Esophagus muscularis mucosa (tissue), 4 donors: ENCODE data around the gene KLHDC1. TPM values are rescaled to one million over a fixed set of nuclear protein-coding genes. Genes with fewer than 3 reads are reported as not detected.
A peak's percentile ranks its signal among the peaks of the same experiment; 100 is the strongest.
"Not testable (repeated sequence)": the region's sequence is repeated elsewhere in the genome, so short reads cannot be mapped to it uniquely, and the experiment has no call there.

Experiments
- DNase-seq: peaks from one replicate; pipeline ENCODE4 v3.0.0-alpha.2; 2017; ENCODE audit errors: extremely low spot score
- H3K27ac ChIP-seq, 4 donors: fragments of 200-600 bp; sonication (generic); replicated peaks in 1 of 4; 1 replicate in 3 of 4; 2 replicates in 1 of 4; pipeline ENCODE4 v1.5.1; 2016 to 2019; ENCODE audit warnings: mild to moderate bottlenecking in 1 of 4
- H3K27me3 ChIP-seq, 4 donors: fragments of 200-600 bp; sonication (generic); one replicate each; pipeline versions ENCODE4 v1.5.1 to v1.6.0; 2016 to 2019
- H3K36me3 ChIP-seq, 4 donors: fragments of 200-600 bp; sonication (generic); one replicate each; pipeline ENCODE4 v1.5.1; 2016 to 2019
- H3K4me1 ChIP-seq, 4 donors: fragments of 200-600 bp; sonication (generic); one replicate each; pipeline ENCODE4 v1.5.1; 2016 to 2019
- H3K4me3 ChIP-seq, 4 donors: fragments of 200-600 bp; sonication (generic); 1 replicate in 2 of 4; 2 replicates in 2 of 4; pipeline ENCODE4 v1.5.1; 2016 to 2019; ENCODE audit warnings: mild to moderate bottlenecking in 4 of 4, moderate library complexity in 1 of 4
- H3K9me3 ChIP-seq, 4 donors: fragments of 200-600 bp; sonication (generic); 1 replicate in 3 of 4; 2 replicates in 1 of 4; pipeline ENCODE4 v1.5.1; 2016 to 2019
- EP300 ChIP-seq: sonication (generic); formaldehyde crosslinking; IDR thresholded peaks from one replicate; pipeline ENCODE4 v1.6.1; 2017; ENCODE audit warnings: antibody characterized with exemption
- POLR2A ChIP-seq: fragments of 450-650 bp; IDR thresholded peaks from one replicate; pipeline ENCODE4 v1.6.1; 2017; ENCODE audit warnings: antibody characterized with exemption, moderate library complexity, mild to moderate bottlenecking, low read depth
- POLR2AphosphoS5 ChIP-seq, 2 donors: sonication (generic); formaldehyde crosslinking; IDR thresholded peaks; one replicate each; pipeline ENCODE4 v1.6.1; 2017; ENCODE audit warnings: antibody characterized with exemption in 2 of 2
- WGBS: methylation state at CpG from one replicate; pipeline ENCODE4 v1.1.5; 2018; 5-methylcytosine and 5-hydroxymethylcytosine counted together
- intact Hi-C: fragments of 100-400 bp; cut with DNase I; formaldehyde crosslinking; loops from one replicate; pipeline ENCODE4 v1.15.1; 2023
- total RNA-seq, 4 donors: library from RNA; depleted of rRNA; stranded (reverse); fragments of >200 nt; gene quantifications; one replicate each; pipeline versions ENCODE4 v1.1.0 to v1.2.1, GENCODE V29; 2016
- TF ChIP-seq, protein P1 (sequence below), 3 experiments: fragments of 200-600 bp in 2 of 3; fragments of 450-650 bp in 1 of 3; sonication (generic) in 2 of 3; IDR thresholded peaks; one replicate each; pipeline ENCODE4 v1.5.1; 2017 to 2019; ENCODE audit warnings: antibody characterized with exemption in 3 of 3, mild to moderate bottlenecking in 2 of 3, moderate library complexity in 1 of 3

KLHDC1 gene, protein sequence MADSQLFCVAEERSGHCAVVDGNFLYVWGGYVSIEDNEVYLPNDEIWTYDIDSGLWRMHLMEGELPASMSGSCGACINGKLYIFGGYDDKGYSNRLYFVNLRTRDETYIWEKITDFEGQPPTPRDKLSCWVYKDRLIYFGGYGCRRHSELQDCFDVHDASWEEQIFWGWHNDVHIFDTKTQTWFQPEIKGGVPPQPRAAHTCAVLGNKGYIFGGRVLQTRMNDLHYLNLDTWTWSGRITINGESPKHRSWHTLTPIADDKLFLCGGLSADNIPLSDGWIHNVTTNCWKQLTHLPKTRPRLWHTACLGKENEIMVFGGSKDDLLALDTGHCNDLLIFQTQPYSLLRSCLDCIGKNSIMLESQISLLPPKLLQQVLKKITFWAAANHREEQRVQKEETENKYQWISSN
- total RNA-seq, result 1 to 10 TPM; 7.6 to 8.3 (median 8.0) TPM

DNA sequence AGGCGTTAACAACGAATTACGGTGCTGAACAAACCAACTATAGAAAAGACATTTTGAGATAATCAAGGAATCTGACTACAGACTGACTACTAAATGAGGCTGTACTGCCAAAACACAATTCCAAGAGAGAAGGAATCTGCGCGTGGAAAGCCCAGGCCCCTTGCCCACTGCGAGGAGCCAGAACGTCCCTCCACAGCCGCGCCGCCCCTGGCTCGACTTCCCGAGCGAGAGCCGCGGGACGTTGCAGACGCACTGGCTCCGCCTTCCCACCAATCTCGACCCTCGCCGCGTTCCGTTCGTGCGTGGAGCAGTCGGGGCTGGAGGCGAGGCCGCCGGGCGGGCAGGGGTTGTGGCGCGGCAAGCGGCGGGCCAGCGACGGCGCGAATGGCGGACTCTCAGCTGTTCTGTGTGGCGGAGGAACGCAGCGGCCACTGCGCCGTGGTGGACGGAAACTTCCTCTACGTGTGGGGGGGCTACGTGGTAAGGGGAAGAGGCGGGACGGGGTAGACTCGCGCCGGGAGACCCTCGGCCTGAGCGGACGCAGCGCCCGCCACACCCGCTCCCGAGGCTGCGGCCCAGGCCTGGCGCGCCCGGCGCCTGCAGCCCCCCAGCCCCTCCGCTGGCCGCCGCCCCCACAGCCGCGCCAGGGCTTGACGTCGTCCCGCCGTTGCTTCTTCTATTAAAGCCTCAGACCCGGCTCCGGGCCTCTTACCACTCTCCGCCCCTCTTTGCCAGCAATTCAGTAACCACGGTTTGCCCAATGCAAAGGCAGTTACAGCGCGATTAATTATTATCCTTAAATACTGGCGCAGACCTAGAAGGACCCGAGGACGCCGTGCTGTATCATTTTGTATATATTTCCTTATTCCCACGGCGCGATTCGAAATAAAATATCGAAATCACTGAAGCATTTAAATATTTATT lies at the start of gene KLHDC1:
Gene KLHDC1 (plus strand): TSS at position 310 of the 924 bp plus-strand sequence. CDS start 75 bp downstream, at position 385.
- Histone ChIP-seq H3K27ac (peak within 1 kb of the TSS; percentile 93 to 99 (median 98)), H3K36me3 (peaks cover 0 to 8% (median 0%) of the 10 kb centered on the region in 4 donors), H3K4me1 (peaks cover 14 to 24% (median 20%) of the 10 kb centered on the region in 4 donors), H3K27me3 (no peaks in the 10 kb centered on the region), H3K9me3 (no peaks in the 10 kb centered on the region), H3K4me3 (peak within 1 kb of the TSS; percentile 70 to 92 (median 83))
- intact Hi-C loops, result loop anchor here (5.0 kb wide), 2 partner anchors 56 to 74 kb away; partner anchors contain the start of genes DNAAF2 and KLHDC2
- peak; percentile 95 for DNase-seq
- TF ChIP-seq POLR2A, result peak; percentile 76
- TF ChIP-seq EP300, result no peak
- TF ChIP-seq POLR2AphosphoS5 (IDR thresholded peaks at IDR 0.05), result peak; percentile 97 to 99
- TF ChIP-seq, protein P1, sequence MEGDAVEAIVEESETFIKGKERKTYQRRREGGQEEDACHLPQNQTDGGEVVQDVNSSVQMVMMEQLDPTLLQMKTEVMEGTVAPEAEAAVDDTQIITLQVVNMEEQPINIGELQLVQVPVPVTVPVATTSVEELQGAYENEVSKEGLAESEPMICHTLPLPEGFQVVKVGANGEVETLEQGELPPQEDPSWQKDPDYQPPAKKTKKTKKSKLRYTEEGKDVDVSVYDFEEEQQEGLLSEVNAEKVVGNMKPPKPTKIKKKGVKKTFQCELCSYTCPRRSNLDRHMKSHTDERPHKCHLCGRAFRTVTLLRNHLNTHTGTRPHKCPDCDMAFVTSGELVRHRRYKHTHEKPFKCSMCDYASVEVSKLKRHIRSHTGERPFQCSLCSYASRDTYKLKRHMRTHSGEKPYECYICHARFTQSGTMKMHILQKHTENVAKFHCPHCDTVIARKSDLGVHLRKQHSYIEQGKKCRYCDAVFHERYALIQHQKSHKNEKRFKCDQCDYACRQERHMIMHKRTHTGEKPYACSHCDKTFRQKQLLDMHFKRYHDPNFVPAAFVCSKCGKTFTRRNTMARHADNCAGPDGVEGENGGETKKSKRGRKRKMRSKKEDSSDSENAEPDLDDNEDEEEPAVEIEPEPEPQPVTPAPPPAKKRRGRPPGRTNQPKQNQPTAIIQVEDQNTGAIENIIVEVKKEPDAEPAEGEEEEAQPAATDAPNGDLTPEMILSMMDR (IDR thresholded peaks at IDR 0.05), result no peak
- WGBS, result under 1% methylated on average over 47 of the region's 88 CpGs

DNA sequence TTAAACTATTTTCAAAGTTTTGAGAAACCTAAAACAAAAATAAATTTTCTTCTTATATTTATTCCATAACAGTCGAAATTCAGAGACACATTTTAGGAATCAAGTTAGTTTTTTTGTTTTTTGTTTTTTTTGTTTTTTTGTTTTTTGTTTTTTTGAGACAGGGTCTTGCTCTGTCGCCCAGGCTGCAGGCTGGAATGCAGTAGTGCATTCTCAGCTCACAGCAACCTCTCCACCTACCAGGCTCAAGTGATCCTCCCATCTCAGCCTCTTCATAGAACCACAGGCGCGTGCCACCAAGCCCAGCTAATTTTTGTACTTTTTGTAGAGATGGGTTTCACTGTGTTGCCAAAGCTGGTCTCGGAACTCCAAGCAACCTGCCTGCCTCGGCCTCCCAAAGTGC lies 39.4 kb upstream of the KLHDC1 start:
- TF ChIP-seq, protein P1 (IDR thresholded peaks at IDR 0.05), result no peak
- TF ChIP-seq POLR2A (no peak), POLR2AphosphoS5 (IDR thresholded peaks at IDR 0.05) (no peak), EP300 (no peak)
- 94% methylated on average over 6 of the region's 6 CpGs for WGBS
- DNase-seq, result no peak

DNA sequence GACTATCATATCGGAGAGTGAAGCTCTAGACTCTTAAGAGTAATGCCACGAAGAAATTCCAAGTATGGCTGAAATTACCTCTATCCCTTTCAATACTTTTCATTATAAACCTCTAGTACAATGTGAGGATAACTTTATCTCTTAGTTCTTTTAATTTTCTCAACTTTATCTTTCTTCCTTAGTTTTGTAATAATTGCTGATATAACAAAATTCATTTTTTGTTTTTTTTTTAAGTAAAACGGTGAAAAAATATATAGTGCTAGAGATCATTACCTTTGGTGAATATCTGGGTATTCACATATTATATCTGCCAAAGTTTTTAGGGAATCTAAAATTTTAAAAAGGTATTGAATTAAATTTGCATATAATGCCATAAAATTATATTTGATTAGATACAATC lies 38.4 kb upstream of the KLHDC1 start:
- Histone ChIP-seq H3K4me1 (no peaks in the 10 kb centered on the region), H3K27me3 (no peaks in the 10 kb centered on the region), H3K9me3 (no peaks in the 10 kb centered on the region), H3K4me3 (no peak overlapping the region), H3K27ac (no peak overlapping the region), H3K36me3 (peaks cover 0 to 4% (median 0%) of the 10 kb centered on the region in 4 donors)
- DNase-seq, result no peak
- 97% methylated on average over 3 of the region's 3 CpGs for WGBS
- TF ChIP-seq, protein P1 (IDR thresholded peaks at IDR 0.05), result no peak
- TF ChIP-seq EP300 (no peak), POLR2AphosphoS5 (IDR thresholded peaks at IDR 0.05) (no peak), POLR2A (no peak)
- intact Hi-C loops, result no loop called here

More for the DNA sequence above, 39.4 kb upstream of the KLHDC1 start:
- Histone ChIP-seq H3K36me3 (peaks cover 0 to 4% (median 0%) of the 10 kb centered on the region in 4 donors), H3K4me1 (no peaks in the 10 kb centered on the region), H3K9me3 (no peaks in the 10 kb centered on the region), H3K27me3 (no peaks in the 10 kb centered on the region), H3K4me3 (no peak overlapping the region), H3K27ac (no peak overlapping the region)
- intact Hi-C loops, result no loop called here

DNA sequence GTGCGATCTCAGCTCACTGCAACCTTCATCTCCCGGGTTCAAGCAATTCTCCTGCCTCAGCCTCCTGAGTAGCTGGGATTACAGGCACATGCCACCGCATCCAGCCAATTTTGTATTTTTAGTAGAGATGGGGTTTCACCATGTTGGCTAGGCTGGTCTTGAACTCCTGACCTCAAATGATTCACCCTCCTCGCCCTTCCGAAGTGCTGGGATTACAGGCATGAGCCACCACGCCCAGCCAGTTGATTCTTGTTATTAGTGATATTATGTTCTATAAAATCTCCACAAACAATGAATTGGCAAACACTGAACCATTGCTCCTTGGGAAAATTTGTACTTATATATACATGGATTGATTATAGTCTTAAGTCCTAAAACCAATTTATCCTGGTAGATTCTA lies 35.4 kb upstream of the KLHDC1 start:
- H3K4me3 ChIP-seq, H3K9me3 ChIP-seq, intact Hi-C loops, H3K27ac ChIP-seq, H3K27me3 ChIP-seq, DNase-seq, H3K36me3 ChIP-seq, H3K4me1 ChIP-seq: not testable (repeated sequence)
- 89% methylated on average over 6 of the region's 6 CpGs for WGBS
